HG02840 (cell line): ENCODE data around the gene PRMT9.

Source experiments
- ATAC-seq: cut with Tn5 transposase; IDR thresholded peaks from one replicate; pipeline ENCODE4 v1.9.1; 2021; ENCODE audit warnings: mild to moderate bottlenecking, moderate library complexity, moderate number of reproducible peaks; ENCODE audit not compliant: unreplicated experiment, low FRiP score

The PRMT9 gene

DNA sequence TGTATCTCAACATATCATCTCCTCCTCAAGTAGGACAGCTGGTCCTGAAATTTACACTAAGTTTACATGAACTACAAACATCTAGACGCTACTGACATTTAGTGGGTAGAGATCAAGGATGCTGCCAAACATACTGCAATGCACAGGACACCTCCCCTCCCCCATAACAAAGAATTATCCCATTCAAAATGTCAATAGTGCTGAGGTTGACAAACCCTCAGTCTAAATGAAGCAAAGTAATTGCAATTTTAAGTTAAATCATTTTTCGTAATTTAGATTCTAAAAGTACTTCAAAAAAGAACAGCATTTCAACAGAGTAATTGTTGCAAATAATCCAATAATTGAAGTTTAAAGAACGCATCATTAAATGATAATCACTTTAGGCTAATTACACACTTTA, 1.2 kb downstream of the PRMT9 start:
- ATAC-seq = no peak

DNA sequence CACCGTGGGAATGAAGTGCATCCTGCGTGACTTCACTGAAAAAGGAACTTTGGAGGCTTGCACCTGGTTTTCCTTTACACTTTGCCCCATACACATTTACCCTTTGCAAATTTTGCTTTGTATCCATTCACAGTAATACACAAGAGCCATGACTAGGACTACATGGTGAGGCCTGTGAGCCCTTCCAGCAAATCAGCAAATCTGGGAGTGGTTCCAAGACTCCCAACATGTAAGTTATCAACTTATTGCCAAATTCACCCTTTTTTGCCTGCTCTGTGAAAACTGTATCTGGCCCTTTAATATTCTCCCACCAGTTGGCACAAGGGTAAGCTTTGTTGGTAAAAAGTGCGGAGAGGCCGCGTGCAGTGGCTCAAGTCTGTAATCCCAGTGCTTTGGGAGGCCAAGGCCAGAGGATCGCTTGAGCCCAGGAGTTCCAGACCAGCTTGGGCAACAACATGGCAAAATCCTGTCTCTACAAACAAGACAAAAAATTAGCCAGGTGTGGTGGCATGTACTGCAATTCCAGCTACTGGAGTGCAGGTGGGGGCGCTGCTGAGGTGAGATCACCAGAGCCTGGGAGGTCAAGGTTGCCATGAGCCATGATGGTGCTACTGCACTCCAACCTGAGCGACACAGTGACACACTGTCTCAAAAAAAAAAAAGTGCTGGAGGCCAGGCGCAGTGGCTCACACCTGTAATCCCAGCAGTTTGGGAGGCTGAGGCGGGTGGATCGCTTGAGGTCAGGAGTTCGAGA, 5.0 kb downstream of the PRMT9 start:
- ATAC-seq = no peak

DNA sequence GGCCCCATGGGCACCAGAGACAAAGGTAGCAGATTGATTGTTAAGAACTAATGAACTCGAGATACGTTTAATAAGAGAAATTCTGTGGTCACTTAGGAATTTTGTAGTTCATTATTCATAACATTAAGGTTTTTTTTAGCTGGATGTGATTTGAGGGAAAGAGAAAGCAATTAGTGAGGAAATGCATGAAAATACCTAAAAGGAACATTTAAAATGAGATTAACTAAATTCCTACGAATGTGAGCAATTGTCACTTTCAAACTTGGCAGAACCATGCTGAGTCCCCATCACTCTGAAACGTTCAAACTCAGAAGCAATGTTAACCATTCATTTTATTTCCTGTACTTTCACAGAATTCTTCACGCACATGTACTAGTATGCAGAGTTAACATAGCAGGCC, 5.9 kb downstream of the PRMT9 start:
- ATAC-seq = no peak

DNA sequence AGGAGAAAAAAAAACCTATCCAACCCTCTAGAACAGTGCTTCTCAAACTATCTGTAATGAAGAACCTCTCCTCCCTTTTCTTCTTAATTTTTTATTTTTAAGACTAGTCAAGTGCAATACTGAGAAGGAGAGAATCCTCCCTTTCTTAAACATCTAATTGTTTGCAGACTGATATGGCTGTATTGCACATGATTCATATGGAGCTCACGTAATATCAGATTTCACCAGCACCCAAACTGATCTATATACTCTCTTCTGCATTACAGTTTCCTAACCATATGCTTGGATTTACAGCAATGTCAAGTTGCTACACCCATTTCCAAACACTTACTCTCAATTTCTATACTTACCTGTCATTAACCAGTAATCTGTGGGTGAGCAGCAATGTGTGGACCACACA, 9.5 kb downstream of the PRMT9 start:
- no peak for ATAC-seq

DNA sequence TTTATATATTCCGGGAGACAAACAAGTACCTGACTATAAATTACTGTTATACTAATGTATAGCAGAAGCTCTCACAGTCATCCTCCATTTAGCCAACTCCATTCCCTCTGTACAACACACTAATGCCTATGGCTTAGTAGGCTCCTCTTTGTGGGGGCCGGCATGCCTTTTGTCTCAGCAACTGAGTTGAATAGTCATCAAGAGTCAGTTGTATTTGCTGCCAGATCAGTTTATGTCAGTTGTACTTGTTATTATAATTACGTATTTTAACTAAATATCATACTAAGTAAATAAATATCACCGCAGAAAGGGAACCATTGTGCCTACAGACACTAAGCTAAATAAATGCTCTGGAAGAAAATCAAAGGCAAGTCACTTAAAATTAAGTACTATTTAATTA, 9.9 kb downstream of the PRMT9 start:
- no peak for ATAC-seq

DNA sequence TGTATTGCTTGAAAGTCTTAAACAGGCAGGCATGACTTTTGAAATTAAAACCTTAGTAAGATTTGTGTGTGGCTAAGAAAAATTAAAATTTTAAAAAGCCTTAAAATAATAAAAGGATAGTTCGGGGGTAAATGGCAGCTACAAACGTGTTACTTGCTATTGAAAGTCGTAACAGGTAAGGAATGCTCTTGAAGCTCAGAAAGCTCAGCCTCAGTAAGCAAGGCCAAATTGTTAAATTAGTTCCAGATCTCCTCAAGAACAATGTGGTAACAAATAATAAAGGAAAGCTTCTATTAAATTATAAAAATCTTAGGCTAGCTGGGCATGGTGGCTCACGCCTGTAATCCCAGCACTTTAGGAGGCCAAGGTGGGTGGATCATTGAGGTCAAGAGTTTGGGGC, 25.5 kb downstream of the PRMT9 start:
- no peak for ATAC-seq

DNA sequence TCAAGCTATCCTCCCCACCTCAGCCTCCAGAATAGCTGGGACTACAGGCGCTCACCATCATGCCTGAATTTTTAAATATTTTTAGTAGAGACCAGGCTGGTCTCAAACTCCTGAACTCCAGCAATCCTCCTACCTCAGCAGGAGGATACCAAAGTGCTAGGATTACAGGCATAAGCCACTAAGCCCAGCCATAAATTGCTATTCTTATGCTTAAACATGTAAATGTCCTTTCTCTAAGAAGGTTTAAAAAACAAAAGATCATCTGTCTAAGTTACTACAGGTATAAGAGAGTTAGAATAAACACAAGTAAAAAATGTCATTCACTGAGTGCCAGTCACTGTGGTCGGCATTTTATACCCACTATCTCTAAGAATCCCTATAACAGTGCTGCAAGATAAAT, 28.3 kb downstream of the PRMT9 start:
- no peak for ATAC-seq

DNA sequence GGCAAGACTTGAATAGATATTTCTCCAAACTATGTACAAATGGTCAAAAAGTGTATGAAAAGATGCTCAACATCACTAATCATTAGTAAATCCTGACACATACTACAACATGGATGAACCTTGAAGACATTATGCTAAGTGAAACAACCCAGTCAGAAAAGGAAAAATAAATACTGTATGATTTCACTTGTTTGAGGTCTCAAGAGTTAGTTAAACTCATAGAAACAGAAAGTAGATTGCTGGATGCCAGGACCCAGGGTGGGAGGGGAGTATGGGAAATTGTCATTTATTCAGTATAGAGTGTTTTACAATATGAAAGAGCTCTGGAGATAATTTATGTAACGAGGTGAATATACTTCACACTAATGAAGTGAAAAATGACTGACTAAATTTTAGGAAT, 32.4 kb downstream of the PRMT9 start:
- no peak for ATAC-seq

DNA sequence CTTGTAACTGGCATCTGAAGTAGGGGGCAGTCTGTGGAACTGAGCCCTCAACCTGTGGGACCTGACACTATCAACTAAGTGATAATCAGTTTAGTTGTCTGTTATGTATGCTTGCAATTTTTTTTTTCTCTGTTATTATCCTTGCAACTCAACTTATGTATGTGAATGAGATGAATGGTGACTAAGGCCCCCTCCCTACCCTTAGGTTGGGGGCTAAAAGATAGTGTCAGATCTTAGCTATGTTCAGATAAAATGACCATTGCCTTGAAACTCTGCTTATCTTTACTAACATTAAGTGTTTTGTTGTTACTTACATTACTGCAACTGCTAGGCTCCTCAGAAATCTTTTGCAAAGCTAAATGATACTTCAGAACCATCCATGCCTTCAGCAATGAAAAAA, 35.3 kb downstream of the PRMT9 start:
- ATAC-seq = no peak

DNA sequence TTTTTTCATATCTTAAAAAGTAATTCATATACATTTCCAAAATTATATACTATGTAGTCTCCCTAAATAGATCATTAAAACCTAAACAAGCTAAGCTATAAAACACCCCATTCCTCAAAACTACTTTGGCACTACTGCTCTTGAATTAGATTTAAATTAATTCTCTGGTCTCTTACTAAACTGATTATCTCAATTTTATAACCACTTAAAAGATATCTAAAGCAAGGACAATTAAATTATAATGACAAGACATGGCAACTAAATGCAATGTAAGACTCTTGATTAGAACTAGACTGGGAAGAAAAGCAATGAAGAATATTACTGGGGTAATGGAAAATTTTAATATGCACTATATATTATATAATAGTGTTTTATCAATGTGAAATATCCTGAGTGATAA, 38.9 kb downstream of the PRMT9 start:
- no peak for ATAC-seq

DNA sequence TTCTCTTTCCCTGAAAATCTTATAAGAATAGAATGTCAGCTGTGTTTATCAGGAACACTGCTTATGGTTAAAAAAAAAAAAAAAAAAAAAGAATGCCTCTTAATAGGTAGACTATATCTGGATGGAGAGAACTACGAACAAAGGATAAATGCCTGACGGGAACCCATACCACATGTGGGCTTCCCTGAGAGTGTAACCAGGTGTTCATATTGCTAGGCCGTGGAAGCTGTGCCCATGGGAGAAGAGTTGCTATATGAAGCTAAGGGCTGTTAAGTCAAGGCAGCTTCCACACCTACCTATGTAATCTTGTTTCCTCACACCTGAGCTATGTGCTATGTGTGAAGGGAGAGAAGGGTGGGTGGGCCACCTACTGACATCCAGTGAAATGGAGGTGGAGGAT, 39.5 kb downstream of the PRMT9 start:
- ATAC-seq = no peak

DNA sequence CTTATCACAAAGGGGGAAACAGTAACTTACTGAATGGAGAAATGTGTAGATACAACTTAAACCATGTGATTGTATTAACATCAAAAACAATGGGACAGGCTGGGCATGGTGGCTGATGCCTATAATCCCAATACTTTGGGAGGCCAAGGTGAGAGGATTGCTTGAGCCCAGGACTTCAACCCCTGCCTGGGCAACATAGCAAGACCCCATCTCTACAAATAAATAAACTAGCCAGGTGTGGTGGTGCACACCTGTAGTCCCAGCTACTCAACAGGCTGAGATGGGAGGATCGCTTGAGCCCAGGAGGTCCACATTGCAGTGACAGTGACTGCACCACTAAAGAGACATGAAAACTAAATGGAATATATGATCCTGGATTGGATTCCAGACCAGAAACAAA, 40.3 kb downstream of the PRMT9 start:
- no peak for ATAC-seq

DNA sequence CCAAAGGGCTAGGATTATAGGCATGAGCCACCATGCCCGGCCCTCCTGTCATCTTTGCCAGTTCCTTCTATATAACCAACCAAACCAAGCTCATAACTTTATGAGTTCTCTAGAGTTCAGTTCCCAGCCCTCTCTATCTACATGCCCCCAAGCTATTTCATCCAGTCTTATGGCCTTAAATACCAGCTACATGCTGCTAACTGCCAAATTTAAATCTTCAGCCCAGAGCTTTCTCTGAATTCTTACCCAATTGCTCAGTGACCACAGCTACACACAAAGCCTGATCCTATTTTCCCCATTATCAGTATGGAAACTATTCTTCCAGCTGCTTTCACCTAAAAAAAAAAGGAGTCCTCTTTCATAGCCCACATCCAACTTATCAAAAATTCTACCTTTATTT, 43.6 kb downstream of the PRMT9 start:
- ATAC-seq = no peak

DNA sequence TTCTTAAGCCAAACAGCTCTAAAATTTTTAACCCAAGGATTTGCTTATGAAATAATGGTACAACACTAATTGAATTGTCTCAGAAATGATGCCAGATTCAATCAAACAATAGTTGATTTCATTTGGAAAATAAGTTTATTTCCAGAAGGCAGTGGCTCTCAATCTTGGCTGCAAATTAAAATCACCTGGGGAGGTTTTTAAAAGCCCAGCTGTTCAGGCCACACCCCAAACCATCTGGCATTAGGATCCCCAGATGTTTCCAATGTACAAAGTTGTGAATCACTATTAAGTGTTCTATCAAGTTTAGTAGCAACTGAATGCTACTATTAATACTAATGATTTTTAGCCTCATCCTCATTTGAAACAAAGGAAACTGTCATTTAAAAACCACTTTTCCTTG, 44.6 kb downstream of the PRMT9 start:
- ATAC-seq = no peak

DNA sequence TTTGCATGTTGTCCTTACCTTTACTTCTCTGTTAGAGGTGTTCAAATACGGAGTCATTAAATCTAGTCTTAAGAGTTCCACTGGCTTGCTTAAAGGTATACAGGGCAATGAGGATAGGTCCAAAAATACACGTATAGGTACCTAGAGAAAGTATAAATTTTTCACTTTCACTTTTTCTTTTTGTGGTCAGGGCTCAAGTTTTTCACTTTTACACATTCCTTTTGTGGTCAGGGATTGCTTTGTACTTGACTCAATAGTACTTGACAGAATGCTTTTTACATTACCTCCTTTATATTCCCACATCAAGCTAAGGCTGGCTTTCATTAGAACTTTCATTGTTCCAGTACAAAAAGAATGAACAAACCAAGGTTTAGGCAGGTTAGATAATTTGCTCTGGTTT, 45.0 kb downstream of the PRMT9 start:
- ATAC-seq = no peak

DNA sequence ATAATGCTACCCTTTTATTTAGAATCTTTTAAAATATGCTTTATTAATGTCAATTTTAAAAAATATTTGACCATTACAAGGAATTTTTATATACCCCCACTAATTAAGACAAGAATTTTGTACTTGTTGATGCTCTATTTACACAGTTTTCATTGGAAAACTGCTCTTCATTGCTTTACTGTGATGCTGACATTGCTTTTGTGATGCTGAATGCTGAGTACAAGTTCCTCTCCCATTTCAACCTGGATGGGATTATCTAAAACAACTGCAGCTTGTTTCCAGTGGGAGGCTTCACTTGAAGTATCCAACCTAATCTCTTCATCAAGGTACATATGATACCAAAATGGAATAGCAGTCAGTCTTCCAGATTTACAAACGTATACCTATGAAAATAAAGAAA, 45.6 kb downstream of the PRMT9 start:
- ATAC-seq = no peak

DNA sequence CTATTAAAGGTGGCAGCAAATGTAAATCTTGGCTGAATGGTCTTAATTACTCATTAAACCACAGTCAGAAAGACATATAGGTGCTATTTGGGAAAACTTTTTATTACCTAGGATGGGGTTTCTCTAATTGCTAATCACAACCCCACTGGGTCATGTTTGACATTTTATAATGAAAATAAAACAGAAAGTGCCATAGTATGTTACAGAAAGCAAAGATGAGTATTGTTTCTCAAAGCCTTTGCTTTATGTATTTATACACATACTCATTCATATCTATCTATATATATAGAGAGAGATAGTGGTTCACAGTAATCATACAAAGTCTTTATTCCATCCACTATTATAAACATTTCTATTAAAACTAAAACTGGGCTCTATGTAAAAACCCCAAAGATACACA, 48.6 kb downstream of the PRMT9 start:
- no peak for ATAC-seq

DNA sequence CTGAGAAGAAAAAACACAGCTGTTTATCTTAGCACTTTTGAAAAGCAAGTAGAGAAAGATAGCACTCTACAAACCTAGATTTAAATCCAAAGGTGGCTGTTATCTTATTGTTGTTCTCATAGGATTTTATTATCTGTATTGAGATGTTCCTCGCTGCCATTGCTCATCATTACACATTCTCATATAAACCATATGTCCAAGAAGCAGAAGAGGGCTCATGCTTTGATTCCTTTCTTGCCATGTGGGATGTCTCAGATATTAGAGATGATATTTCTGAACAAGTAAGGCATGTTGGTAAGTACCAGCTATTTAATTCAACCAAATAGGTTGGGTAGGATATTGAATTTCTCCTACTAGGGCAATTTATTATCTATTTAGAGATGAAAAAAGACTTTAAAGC, 50.3 kb downstream of the PRMT9 start:
- no peak for ATAC-seq

DNA sequence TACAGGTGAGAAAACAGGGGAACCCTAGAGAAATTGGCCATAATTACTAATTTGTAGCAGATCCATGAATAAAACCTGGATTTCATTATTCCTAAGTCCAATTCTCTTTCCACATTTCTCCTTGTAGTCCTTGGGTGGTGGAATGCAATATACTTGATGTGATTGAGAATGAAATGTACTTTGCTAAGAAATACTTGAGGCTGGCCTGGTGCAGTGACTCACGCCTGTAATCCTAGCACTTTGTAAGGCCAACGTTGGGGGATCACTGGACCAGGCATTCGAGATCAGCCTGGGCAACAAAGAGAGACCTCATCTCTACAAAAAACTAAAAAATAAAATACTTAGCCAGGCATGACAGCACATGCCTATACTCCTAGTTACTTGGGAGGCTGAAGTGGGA, 50.9 kb downstream of the PRMT9 start:
- ATAC-seq = no peak

DNA sequence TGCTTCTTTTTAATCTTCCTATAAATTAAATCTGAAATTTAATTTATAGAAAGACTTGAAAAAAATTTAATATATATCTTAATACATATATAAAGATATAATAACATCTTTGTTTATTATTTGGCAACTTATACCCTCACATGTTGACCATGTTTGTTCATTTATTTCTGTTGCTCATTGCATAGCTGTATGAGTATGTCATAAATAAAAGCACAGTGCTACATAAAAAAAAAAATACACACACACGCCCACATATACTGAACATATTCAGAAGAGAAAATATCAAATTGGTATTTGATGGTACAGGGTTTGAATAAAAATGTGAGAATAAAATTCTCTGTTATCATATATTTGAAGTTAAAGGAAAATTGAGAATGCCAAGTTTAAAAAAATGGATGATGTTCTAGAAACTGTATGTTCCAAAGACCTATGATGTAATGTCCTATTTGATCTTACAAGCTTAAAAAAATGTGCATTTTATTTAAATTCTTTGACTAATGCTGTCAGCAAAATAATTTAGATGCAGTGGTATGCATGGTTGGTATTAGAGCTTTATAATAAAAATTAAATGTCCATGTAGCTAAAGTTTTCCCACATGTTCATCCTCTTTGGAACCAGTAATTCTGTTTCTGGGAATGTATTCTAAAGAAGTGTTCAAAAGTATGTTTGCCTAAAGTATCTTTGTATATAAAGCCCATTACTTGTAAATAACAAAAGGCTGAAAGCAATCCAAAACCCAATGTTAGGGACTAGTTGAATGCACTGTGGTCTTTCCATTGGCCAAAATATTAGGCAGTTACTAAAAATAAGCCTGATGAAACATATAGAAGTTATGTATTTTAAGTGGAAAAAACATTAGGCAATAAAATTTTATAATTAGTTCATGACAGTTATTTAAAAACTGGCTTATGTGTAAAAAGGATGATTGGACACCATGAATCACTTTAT, 53.9 kb downstream of the PRMT9 start:
- ATAC-seq = no peak

DNA sequence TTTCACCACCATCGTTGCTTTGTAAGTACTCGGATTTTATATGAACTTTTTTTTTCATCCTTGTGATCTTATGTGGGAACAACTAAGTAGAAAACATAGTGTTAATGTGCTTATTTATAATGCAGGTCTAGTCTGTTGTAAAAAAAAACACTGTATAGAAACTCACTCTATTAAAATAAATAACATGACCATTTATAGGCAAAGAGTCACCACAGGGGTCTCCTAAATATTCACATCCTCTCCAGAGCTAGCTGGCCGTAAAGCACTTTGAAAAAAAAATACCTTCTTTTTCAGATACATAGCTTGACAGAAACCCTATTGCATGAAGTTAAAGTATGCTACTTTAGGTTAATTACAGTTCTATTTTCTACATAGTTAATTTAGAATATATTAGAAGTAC, 55.5 kb downstream of the PRMT9 start:
- ATAC-seq = no peak

DNA sequence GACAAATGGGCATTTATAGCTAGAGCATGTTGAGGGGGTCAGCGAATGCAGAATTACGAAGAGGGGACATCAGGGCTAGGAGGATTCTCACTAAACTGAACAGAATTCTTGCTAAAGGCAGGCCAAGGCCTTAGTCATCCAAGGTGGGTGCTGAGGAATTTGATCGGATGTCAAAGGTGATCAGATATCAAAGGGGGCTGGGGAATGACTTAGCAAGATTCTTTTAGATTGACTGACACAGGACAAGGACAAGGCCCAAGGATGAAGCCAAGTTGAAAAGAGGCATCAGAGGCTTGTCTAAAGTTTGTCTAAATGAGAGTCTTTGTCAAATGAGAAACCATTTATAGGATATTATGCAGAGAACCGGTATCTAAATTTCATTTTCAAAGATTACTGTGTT, 57.1 kb downstream of the PRMT9 start:
- ATAC-seq = no peak
